ENCODE data around the gene BCL6B.

Gene BCL6B

GRCh38 chr17:7011415-7011814 lies 11.4 kb upstream of the BCL6B start:
- Histone ChIP-seq H3K9ac (ENCODE audit: low read length) (peak overlapping the region; percentile 99), H3K4me1 (ENCODE audit: control insufficient read depth, insufficient read depth, low read length) (peaks cover 33% of the 10 kb centered on the region), H3K36me3 (ENCODE audit: control insufficient read depth, insufficient read depth, low read length, severe bottlenecking) (peaks cover 7% of the 10 kb centered on the region), H3K9me3 (ENCODE audit: control insufficient read depth, low read length) (no peaks in the 10 kb centered on the region), H3K27me3 (replicated peaks; ENCODE audit: control insufficient read depth, insufficient read depth, low read length) (no peaks in the 10 kb centered on the region), H3K4me3 (ENCODE audit: low read length) (peak overlapping the region; percentile 98)
- DNase-seq (ENCODE audit: low read depth), result no peak

GRCh38 chr17:7011942-7012254 lies 11.0 kb upstream of the BCL6B start:
- no peaks in the 10 kb centered on the region for H3K9me3 ChIP-seq (ENCODE audit: control insufficient read depth, low read length)
- H3K4me1 ChIP-seq (ENCODE audit: control insufficient read depth, insufficient read depth, low read length), result peaks cover 34% of the 10 kb centered on the region
- DNase-seq (ENCODE audit: low read depth), result peak; percentile 32
- H3K4me3 ChIP-seq (ENCODE audit: low read length), result peak overlapping the region; percentile 98
- peak overlapping the region; percentile 99 for H3K9ac ChIP-seq (ENCODE audit: low read length)
- peaks cover 7% of the 10 kb centered on the region for H3K36me3 ChIP-seq (ENCODE audit: control insufficient read depth, insufficient read depth, low read length, severe bottlenecking)
- H3K27me3 ChIP-seq (replicated peaks; ENCODE audit: control insufficient read depth, insufficient read depth, low read length), result no peaks in the 10 kb centered on the region

GRCh38 chr17:7014261-7014994 lies 8.4 kb upstream of the BCL6B start:
- Histone ChIP-seq H3K36me3 (ENCODE audit: control insufficient read depth, insufficient read depth, low read length, severe bottlenecking) (peaks cover 3% of the 10 kb centered on the region), H3K9me3 (ENCODE audit: control insufficient read depth, low read length) (no peaks in the 10 kb centered on the region), H3K4me3 (ENCODE audit: low read length) (peak overlapping the region; percentile 98), H3K9ac (ENCODE audit: low read length) (peak overlapping the region; percentile 99), H3K4me1 (ENCODE audit: control insufficient read depth, insufficient read depth, low read length) (peaks cover 58% of the 10 kb centered on the region), H3K27me3 (replicated peaks; ENCODE audit: control insufficient read depth, insufficient read depth, low read length) (no peaks in the 10 kb centered on the region)
- DNase-seq (ENCODE audit: low read depth), result peak; percentile 99

GRCh38 chr17:7014995-7015958 lies 7.6 kb upstream of the BCL6B start:
- DNase-seq (ENCODE audit: low read depth), result peak; percentile 73
- no peaks in the 10 kb centered on the region for H3K36me3 ChIP-seq (ENCODE audit: control insufficient read depth, insufficient read depth, low read length, severe bottlenecking)
- H3K4me1 ChIP-seq (ENCODE audit: control insufficient read depth, insufficient read depth, low read length), result peaks cover 64% of the 10 kb centered on the region

GRCh38 chr17:7016418-7016817 lies 6.4 kb upstream of the BCL6B start:
- peak overlapping the region; percentile 90 for H3K9ac ChIP-seq (ENCODE audit: low read length)
- no peaks in the 10 kb centered on the region for H3K27me3 ChIP-seq (replicated peaks; ENCODE audit: control insufficient read depth, insufficient read depth, low read length)
- H3K4me1 ChIP-seq (ENCODE audit: control insufficient read depth, insufficient read depth, low read length), result peaks cover 59% of the 10 kb centered on the region
- no peaks in the 10 kb centered on the region for H3K36me3 ChIP-seq (ENCODE audit: control insufficient read depth, insufficient read depth, low read length, severe bottlenecking)
- DNase-seq (ENCODE audit: low read depth), result no peak
- H3K9me3 ChIP-seq (ENCODE audit: control insufficient read depth, low read length), result no peaks in the 10 kb centered on the region
- H3K4me3 ChIP-seq (ENCODE audit: low read length), result no peak overlapping the region

More at GRCh38 chr17:7014995-7015958, 7.6 kb upstream of the BCL6B start:
- Histone ChIP-seq H3K27me3 (replicated peaks; ENCODE audit: control insufficient read depth, insufficient read depth, low read length) (no peaks in the 10 kb centered on the region), H3K4me3 (ENCODE audit: low read length) (peak overlapping the region; percentile 83), H3K9me3 (ENCODE audit: control insufficient read depth, low read length) (no peaks in the 10 kb centered on the region), H3K9ac (ENCODE audit: low read length) (peak overlapping the region; percentile 90)

GRCh38 chr17:7016886-7017826 lies 5.7 kb upstream of the BCL6B start:
- DNase-seq (ENCODE audit: low read depth), result no peak

GRCh38 chr17:7017827-7018200 lies 5.0 kb upstream of the BCL6B start:
- Histone ChIP-seq H3K9me3 (ENCODE audit: control insufficient read depth, low read length) (no peaks in the 10 kb centered on the region), H3K4me3 (ENCODE audit: low read length) (peak overlapping the region; percentile 80)
- no peak for DNase-seq (ENCODE audit: low read depth)

More at GRCh38 chr17:7016886-7017826, 5.7 kb upstream of the BCL6B start:
- Histone ChIP-seq H3K4me1 (ENCODE audit: control insufficient read depth, insufficient read depth, low read length) (peaks cover 63% of the 10 kb centered on the region), H3K9ac (ENCODE audit: low read length) (peak overlapping the region; percentile 87), H3K27me3 (replicated peaks; ENCODE audit: control insufficient read depth, insufficient read depth, low read length) (no peaks in the 10 kb centered on the region), H3K36me3 (ENCODE audit: control insufficient read depth, insufficient read depth, low read length, severe bottlenecking) (no peaks in the 10 kb centered on the region), H3K9me3 (ENCODE audit: control insufficient read depth, low read length) (no peaks in the 10 kb centered on the region), H3K4me3 (ENCODE audit: low read length) (no peak overlapping the region)

GRCh38 chr17:7018331-7018964 lies 4.4 kb upstream of the BCL6B start:
- no peak for DNase-seq (ENCODE audit: low read depth)
- Histone ChIP-seq H3K27me3 (replicated peaks; ENCODE audit: control insufficient read depth, insufficient read depth, low read length) (no peaks in the 10 kb centered on the region), H3K4me3 (ENCODE audit: low read length) (peak overlapping the region; percentile 80), H3K9me3 (ENCODE audit: control insufficient read depth, low read length) (no peaks in the 10 kb centered on the region), H3K9ac (ENCODE audit: low read length) (peak overlapping the region; percentile 87), H3K36me3 (ENCODE audit: control insufficient read depth, insufficient read depth, low read length, severe bottlenecking) (no peaks in the 10 kb centered on the region), H3K4me1 (ENCODE audit: control insufficient read depth, insufficient read depth, low read length) (peaks cover 65% of the 10 kb centered on the region)

More at GRCh38 chr17:7017827-7018200, 5.0 kb upstream of the BCL6B start:
- no peaks in the 10 kb centered on the region for H3K27me3 ChIP-seq (replicated peaks; ENCODE audit: control insufficient read depth, insufficient read depth, low read length)
- H3K36me3 ChIP-seq (ENCODE audit: control insufficient read depth, insufficient read depth, low read length, severe bottlenecking), result no peaks in the 10 kb centered on the region
- H3K4me1 ChIP-seq (ENCODE audit: control insufficient read depth, insufficient read depth, low read length), result peaks cover 63% of the 10 kb centered on the region
- peak overlapping the region; percentile 87 for H3K9ac ChIP-seq (ENCODE audit: low read length)

- Histone ChIP-seq H3K9me3 (ENCODE audit: control insufficient read depth, low read length) (no peaks in the 10 kb centered on the region), H3K36me3 (ENCODE audit: control insufficient read depth, insufficient read depth, low read length, severe bottlenecking) (no peaks in the 10 kb centered on the region), H3K4me1 (ENCODE audit: control insufficient read depth, insufficient read depth, low read length) (peaks cover 59% of the 10 kb centered on the region), H3K4me3 (ENCODE audit: low read length) (peak overlapping the region; percentile 80), H3K27me3 (replicated peaks; ENCODE audit: control insufficient read depth, insufficient read depth, low read length) (no peaks in the 10 kb centered on the region), H3K9ac (ENCODE audit: low read length) (peak overlapping the region; percentile 87)
- DNase-seq (ENCODE audit: low read depth), result no peak
Observed at GRCh38 chr17:7019367-7019766, 3.5 kb upstream of the BCL6B start.

- no peaks in the 10 kb centered on the region for H3K36me3 ChIP-seq (ENCODE audit: control insufficient read depth, insufficient read depth, low read length, severe bottlenecking)
- H3K9me3 ChIP-seq (ENCODE audit: control insufficient read depth, low read length), result no peaks in the 10 kb centered on the region
- peaks cover 59% of the 10 kb centered on the region for H3K4me1 ChIP-seq (ENCODE audit: control insufficient read depth, insufficient read depth, low read length)
- DNase-seq (ENCODE audit: low read depth), result peak; percentile 53
- H3K27me3 ChIP-seq (replicated peaks; ENCODE audit: control insufficient read depth, insufficient read depth, low read length), result no peaks in the 10 kb centered on the region
- peak overlapping the region; percentile 87 for H3K9ac ChIP-seq (ENCODE audit: low read length)
- peak overlapping the region; percentile 80 for H3K4me3 ChIP-seq (ENCODE audit: low read length)
Observed at GRCh38 chr17:7019839-7020519, 2.9 kb upstream of the BCL6B start.

Data from adipocyte (in vitro differentiated cells).